Fibroblast of the aortic adventitia (primary cell): ENCODE data around the gene CYP2W1. TPM values are rescaled to one million over a fixed set of nuclear protein-coding genes. Genes with fewer than 3 reads are reported as not detected.

Experiments used
- DNase-seq: peaks from one replicate; pipeline ENCODE4 v3.0.0-alpha.2; 2010; ENCODE audit warnings: low read depth
- H3K4me3 ChIP-seq: 2 replicates; pipeline ENCODE4 v1.5.1; 2011; ENCODE audit warnings: low read depth, mild to moderate bottlenecking, control low read depth, low read length, moderate library complexity
- total RNA-seq: library from RNA; depleted of rRNA; stranded (reverse); fragments of >200 nt; gene quantifications from 2 replicates; pipeline ENCODE4 v1.2.3, GENCODE V29; 2012; ENCODE audit warnings: low replicate concordance
- TF ChIP-seq, protein P1 (sequence below): IDR thresholded peaks from 2 replicates; pipeline ENCODE4 v1.5.1; 2011; ENCODE audit warnings: mild to moderate bottlenecking, low read length, control low read depth, inconsistent platforms; ENCODE audit not compliant: insufficient read depth

CYP2W1 gene
- total RNA-seq, 1 donor = not detected

DNA sequence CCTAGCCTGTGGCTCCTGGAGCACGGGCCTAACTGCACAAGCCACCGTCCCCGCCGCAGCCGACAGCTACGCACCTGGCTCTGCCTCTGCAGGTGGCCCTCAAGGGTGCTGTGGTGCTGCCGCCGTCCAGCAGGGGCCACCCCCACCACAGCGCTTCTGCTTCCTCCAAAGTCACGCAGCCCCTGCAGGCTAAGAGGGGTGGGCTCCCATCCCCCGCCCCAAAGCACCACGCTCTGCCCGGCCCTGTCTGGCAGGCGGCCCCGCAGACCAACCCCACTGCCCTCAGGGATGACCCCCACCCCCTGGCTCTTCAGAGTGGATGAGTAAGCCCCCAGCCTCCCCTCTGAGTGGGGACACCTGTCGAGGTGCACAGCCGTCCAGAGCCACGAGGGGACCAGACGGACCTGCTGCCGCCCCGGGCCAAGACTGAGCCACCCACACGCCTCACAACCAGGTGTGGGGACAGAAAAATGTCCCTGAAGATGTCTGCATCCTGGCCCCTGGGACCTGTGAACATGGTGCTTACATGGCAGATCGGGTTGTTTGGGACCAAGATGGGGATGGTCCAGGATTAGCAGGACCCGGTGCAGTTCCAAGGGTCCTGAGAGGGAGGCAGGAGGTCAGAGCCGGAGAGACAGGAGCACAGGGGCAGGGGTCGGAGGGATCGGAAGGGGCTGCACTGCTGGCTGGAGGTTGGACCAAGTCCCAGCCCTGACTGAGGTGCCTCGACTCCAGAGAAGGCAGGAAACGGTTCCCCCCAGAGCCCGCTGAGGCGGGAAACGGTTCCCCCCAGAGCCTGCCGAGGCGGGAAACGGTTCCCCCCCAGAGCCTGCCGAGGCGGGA is 19.5 kb upstream of the CYP2W1 start:
- TF ChIP-seq, protein P1, sequence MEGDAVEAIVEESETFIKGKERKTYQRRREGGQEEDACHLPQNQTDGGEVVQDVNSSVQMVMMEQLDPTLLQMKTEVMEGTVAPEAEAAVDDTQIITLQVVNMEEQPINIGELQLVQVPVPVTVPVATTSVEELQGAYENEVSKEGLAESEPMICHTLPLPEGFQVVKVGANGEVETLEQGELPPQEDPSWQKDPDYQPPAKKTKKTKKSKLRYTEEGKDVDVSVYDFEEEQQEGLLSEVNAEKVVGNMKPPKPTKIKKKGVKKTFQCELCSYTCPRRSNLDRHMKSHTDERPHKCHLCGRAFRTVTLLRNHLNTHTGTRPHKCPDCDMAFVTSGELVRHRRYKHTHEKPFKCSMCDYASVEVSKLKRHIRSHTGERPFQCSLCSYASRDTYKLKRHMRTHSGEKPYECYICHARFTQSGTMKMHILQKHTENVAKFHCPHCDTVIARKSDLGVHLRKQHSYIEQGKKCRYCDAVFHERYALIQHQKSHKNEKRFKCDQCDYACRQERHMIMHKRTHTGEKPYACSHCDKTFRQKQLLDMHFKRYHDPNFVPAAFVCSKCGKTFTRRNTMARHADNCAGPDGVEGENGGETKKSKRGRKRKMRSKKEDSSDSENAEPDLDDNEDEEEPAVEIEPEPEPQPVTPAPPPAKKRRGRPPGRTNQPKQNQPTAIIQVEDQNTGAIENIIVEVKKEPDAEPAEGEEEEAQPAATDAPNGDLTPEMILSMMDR = no peak
- DNase-seq = no peak
- no peak overlapping the region for H3K4me3 ChIP-seq

DNA sequence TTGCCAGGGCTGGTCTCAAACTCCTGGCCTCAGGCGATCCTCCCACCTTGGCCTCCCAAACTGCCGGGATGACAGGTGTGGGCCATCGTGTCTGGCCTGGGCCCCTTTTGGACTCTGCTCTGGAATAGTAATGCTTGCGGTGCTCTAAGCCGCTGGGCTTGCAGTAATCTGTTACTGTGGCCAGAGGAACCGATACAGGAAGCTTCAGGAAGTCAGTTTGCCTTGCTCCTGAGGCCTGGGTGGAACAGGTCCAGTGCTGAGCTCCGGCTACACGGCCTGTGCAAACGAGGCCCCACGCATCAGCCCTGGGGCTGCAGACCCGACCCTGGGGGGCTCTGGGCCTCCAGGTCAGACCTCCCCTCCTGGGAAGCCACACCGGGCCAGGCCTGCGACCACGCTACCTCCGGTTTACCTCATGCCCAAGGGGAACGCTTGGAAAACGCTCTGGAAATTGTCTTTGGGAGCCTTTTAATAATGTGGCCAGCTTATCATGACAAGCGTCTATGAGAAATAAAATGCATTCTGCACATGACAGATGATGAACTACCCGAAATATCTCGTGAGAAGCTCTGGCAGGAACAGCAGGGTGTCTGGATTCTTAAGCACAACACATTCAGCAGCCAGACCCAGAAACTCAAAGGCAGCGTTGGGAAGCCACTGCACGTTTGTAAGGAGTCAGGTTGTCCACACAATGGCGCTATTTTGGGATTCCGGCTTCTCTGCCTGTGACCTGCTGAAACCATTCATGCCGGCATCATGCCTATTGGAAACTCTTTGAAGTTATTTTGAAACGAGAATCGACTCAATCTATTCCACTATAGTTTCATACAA is 18.4 kb upstream of the CYP2W1 start:
- no peak overlapping the region for H3K4me3 ChIP-seq
- TF ChIP-seq, protein P1 = peak; percentile 50
- peak; percentile 94 for DNase-seq

DNA sequence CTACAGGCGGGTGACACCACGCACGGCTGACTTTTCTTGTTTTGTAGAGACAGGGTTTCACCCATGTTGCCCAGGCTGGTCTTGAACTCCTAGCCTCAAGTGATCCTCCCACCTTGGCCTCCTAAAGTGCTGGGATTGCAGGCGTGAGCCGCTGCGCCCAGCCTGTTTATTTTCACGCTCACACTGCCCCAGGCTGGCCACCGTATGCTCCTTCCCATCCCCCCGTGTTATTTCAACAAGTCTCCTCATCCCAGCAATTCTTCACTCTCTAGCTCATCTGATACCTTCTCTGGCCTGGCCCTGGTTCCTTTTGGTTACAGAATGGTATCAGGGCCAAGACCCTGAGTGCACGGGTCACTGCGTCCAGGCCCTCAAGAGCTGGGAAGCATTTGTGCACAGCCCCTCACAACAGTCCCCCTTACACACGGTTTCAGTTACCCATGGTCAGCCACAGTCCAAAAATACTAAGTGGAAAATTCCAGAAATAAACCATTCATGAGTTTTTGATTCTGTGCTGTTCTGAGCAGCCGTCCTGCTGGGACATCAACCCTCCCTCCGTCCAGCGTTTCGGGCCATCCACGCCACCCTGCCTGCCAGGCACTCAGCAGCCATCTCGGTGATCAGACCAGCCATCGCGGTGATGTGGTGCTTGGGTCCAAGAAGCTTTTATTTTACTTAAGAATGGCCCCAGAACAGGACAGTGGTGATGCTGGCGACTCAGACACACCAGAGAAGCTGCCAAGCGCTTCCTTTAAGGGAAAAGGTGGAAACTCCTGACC is 16.5 kb upstream of the CYP2W1 start:
- H3K4me3 ChIP-seq = no peak overlapping the region
- TF ChIP-seq, protein P1 = no peak
- DNase-seq = no peak

- no peak for DNase-seq
- H3K4me3 ChIP-seq = no peak overlapping the region
- TF ChIP-seq, protein P1 = no peak
These were observed 15.5 kb upstream of the CYP2W1 start for GRCh38 chr7:967361-968082.

- no peak overlapping the region for H3K4me3 ChIP-seq
- TF ChIP-seq, protein P1 = no peak
- no peak for DNase-seq
These were observed 14.5 kb upstream of the CYP2W1 start for GRCh38 chr7:968205-969105.
